Upper lobe of right lung (tissue), 1 donor: ENCODE results near the gene UBR2. TPM values are rescaled to one million over a fixed set of nuclear protein-coding genes. Genes with fewer than 3 reads are reported as not detected.
"Not testable (repeated sequence)": the region's sequence is repeated elsewhere in the genome, so short reads cannot be mapped to it uniquely, and the experiment has no call there.

Source experiments
- ATAC-seq: fragments of 200-7000 bp; cut with Tn5 transposase; one replicate; pipeline ENCODE4 v1.9.1; 2020; ENCODE audit warnings: mild to moderate bottlenecking, moderate library complexity
- DNase-seq: peaks from one replicate; pipeline ENCODE4 v3.0.0-alpha.2; 2020
- H3K27ac ChIP-seq: fragments of 200-600 bp; one replicate; pipeline ENCODE4 v1.8.0; 2022
- H3K27me3 ChIP-seq: fragments of 200-600 bp; one replicate; pipeline ENCODE4 v1.8.0; 2022; ENCODE audit warnings: mild to moderate bottlenecking
- H3K36me3 ChIP-seq: fragments of 200-600 bp; one replicate; pipeline ENCODE4 v1.8.0; 2022
- H3K4me1 ChIP-seq: fragments of 200-600 bp; one replicate; pipeline ENCODE4 v1.8.0; 2022
- H3K4me3 ChIP-seq: fragments of 200-600 bp; one replicate; pipeline ENCODE4 v1.8.0; 2022; ENCODE audit warnings: mild to moderate bottlenecking
- H3K9me3 ChIP-seq: fragments of 200-600 bp; one replicate; pipeline ENCODE4 v1.8.0; 2022
- CTCF ChIP-seq: fragments of 200-600 bp; IDR thresholded peaks from one replicate; pipeline ENCODE4 v1.8.0; 2022; ENCODE audit warnings: antibody characterized with exemption
- intact Hi-C: fragments of 100-400 bp; cut with DNase I; formaldehyde crosslinking; loops from one replicate; pipeline ENCODE4 v1.11.0; 2022
- total RNA-seq: library from RNA; stranded (reverse); fragmentation: NEBNext Ultra II Directional; extraction: Animal tissue kit (Norgen Biotek cat#: 25700); gene quantifications from one replicate; pipeline ENCODE4 v1.2.1, GENCODE V29; 2021
- donor health status: DM: no; HTN: yes; CAD: no; lungs with severe emphysema.

The UBR2 gene
- total RNA-seq, 1 donor from 2014 or later = 36.6 TPM

GRCh38 chr6:42572523-42572922 lies 8.7 kb downstream of the UBR2 start:
- H3K4me3 ChIP-seq = no peak overlapping the region
- H3K9me3 ChIP-seq = no peaks in the 10 kb centered on the region
- intact Hi-C loops = no loop called here
- no peak for DNase-seq
- no peaks in the 10 kb centered on the region for H3K27me3 ChIP-seq
- no peak for TF ChIP-seq CTCF
- H3K36me3 ChIP-seq = peaks cover 38% of the 10 kb centered on the region
- peaks cover 39% of the 10 kb centered on the region for H3K4me1 ChIP-seq
- no peak overlapping the region for H3K27ac ChIP-seq
- ATAC-seq = no peak

DNA sequence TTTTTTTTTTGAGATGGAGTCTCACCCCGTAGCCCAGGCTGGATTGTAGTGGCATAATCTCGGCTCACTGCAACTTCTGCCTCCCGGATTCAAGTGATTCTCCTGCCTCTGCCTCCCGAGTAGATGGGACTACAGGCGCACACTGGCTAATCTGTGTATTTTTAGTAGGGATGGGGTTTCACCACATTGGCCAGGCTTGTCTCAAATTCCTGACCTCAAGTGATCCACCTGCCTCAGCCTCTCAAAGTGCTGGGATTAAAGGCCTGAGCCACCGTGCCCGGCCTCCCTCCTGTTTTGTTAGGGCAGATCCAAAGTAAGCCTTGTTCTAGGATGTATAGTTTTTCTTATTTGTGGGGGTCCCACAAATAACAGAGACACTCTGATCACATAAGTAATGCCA lies 12.7 kb downstream of the UBR2 start:
- H3K9me3 ChIP-seq, ATAC-seq, intact Hi-C loops, DNase-seq, H3K27ac ChIP-seq, H3K4me3 ChIP-seq, H3K27me3 ChIP-seq: not testable (repeated sequence)
- peaks cover 38% of the 10 kb centered on the region for H3K36me3 ChIP-seq
- peaks cover 13% of the 10 kb centered on the region for H3K4me1 ChIP-seq

DNA sequence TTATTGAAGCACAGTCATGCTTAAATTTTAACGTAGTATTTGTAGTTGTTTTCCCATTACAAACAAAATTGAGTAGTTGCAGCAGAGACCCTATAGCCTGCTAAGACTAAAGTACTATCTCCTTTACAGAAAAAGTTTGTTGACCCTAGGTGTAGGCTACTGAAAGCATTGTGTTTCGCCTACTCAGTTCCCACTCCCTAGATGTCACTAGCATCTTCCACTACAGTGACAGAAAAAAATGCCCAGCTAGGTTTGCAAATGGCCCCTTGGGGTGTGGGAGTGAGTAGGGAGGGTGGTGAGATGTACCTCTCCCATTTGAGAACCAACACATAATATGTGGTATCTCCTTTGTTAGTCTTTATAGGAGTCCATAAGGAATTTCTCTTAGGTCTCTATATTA lies 34.5 kb downstream of the UBR2 start:
- Histone ChIP-seq H3K27ac (no peak overlapping the region), H3K4me3 (no peak overlapping the region), H3K27me3 (no peaks in the 10 kb centered on the region), H3K9me3 (no peaks in the 10 kb centered on the region), H3K4me1 (no peaks in the 10 kb centered on the region), H3K36me3 (peaks cover 22% of the 10 kb centered on the region)
- intact Hi-C loops = no loop called here
- DNase-seq (no peak), ATAC-seq (no peak)
- no peak for TF ChIP-seq CTCF

DNA sequence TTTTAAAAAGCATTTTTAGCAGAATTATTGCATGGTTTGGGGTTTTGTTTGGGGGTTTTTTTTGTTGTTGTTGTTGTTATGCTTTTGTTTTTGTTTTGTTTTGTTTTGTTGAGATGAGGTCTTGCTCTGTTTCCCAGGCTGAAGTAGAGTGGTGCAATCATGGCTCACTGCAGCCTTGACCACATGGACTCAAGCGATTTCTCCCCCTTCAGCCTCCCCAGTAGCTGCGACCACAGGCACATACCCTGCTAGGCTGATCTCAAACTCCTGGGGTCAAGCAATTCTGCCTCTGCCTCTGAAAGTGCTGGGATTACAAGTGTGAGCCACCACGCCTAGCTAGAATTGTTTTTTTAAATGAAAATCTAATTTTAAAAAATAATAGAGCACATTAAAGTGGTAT lies 35.7 kb downstream of the UBR2 start:
- Histone ChIP-seq H3K4me3 (no peak overlapping the region), H3K4me1 (no peaks in the 10 kb centered on the region), H3K27me3 (no peaks in the 10 kb centered on the region), H3K27ac (no peak overlapping the region), H3K36me3 (peaks cover 24% of the 10 kb centered on the region), H3K9me3 (no peaks in the 10 kb centered on the region)
- ATAC-seq (no peak), DNase-seq (no peak)
- no peak for TF ChIP-seq CTCF
- intact Hi-C loops = no loop called here

GRCh38 chr6:42604150-42604549 lies 40.3 kb downstream of the UBR2 start:
- H3K9me3 ChIP-seq = no peaks in the 10 kb centered on the region
- TF ChIP-seq CTCF = no peak
- intact Hi-C loops = no loop called here
- H3K27ac ChIP-seq = no peak overlapping the region
- ATAC-seq (no peak), DNase-seq (no peak)
- H3K27me3 ChIP-seq = no peaks in the 10 kb centered on the region
- no peak overlapping the region for H3K4me3 ChIP-seq
- H3K4me1 ChIP-seq = no peaks in the 10 kb centered on the region
- H3K36me3 ChIP-seq = peaks cover 57% of the 10 kb centered on the region

GRCh38 chr6:42604699-42605098 lies 40.9 kb downstream of the UBR2 start:
- peaks cover 62% of the 10 kb centered on the region for H3K36me3 ChIP-seq
- ATAC-seq, intact Hi-C loops: not testable (repeated sequence)

GRCh38 chr6:42610416-42610815 lies 46.6 kb downstream of the UBR2 start:
- ATAC-seq (no peak), DNase-seq (no peak)
- intact Hi-C loops = no loop called here
- H3K9me3 ChIP-seq = no peaks in the 10 kb centered on the region
- peaks cover 84% of the 10 kb centered on the region for H3K36me3 ChIP-seq
- no peaks in the 10 kb centered on the region for H3K4me1 ChIP-seq
- H3K4me3 ChIP-seq = no peak overlapping the region
- H3K27ac ChIP-seq = no peak overlapping the region
- H3K27me3 ChIP-seq = no peaks in the 10 kb centered on the region
- TF ChIP-seq CTCF = no peak

More at GRCh38 chr6:42604699-42605098, 40.9 kb downstream of the UBR2 start:
- not testable (repeated sequence) for H3K27ac ChIP-seq, H3K9me3 ChIP-seq, H3K27me3 ChIP-seq, H3K4me1 ChIP-seq, DNase-seq, H3K4me3 ChIP-seq
